HG02840 (cell line): ENCODE results near the gene GATAD2B.
"Not testable (repeated sequence)": the region's sequence is repeated elsewhere in the genome, so short reads cannot be mapped to it uniquely, and the experiment has no call there.

ENCODE experiments used
- ATAC-seq: cut with Tn5 transposase; IDR thresholded peaks from one replicate; pipeline ENCODE4 v1.9.1; 2021; ENCODE audit warnings: mild to moderate bottlenecking, moderate library complexity, moderate number of reproducible peaks; ENCODE audit not compliant: unreplicated experiment, low FRiP score

Gene GATAD2B

GRCh38 chr1:153783233-153784190 is 139.3 kb downstream of the GATAD2B start:
- ATAC-seq, result peak; percentile 88

DNA sequence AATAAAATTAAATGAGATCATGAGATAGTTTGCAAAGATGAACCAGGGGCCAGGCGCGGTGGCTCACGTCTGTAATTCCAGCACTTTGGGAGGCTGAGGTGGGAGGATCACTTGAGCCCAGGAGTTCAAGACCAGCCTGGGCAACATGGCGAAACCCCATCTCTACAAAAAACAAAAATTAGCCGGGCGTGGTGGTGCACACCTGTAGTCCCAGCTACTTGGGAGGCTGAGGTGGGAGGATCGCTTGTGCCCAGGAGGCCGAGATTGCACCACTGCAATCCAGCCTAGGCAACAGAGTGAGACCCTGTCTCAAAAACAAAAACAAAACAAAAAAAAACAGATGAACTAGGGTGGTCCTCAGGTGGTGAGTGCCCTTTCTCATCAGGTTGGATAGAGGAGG is 140.1 kb downstream of the GATAD2B start:
- ATAC-seq, result not testable (repeated sequence)

DNA sequence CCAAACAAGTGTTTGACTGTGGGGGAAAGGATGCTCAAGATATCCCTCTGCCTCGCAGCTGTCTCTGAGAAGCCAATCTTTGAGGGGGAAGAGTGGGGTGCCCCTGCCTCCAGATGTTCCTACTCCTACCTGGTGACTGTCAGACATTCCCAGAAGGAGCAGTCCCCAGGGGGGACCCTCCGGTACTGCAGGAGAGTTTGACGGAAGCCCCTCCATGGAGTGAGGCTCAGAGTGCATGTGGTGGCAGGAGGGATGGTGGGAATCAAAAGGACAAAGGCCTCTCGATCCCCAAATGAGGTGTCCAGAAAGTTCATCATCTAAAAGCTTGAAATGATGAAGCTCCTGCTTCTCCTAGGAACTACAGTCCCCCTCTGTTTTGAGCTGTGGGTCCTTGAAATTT is 142.2 kb downstream of the GATAD2B start:
- no peak for ATAC-seq

GRCh38 chr1:153779781-153780541 is 142.8 kb downstream of the GATAD2B start:
- no peak for ATAC-seq

- ATAC-seq, result no peak
Observed at GRCh38 chr1:153778824-153779519, 143.8 kb downstream of the GATAD2B start.

GRCh38 chr1:153778051-153778823 is 144.5 kb downstream of the GATAD2B start:
- no peak for ATAC-seq

GRCh38 chr1:153777648-153778047 is 145.1 kb downstream of the GATAD2B start:
- no peak for ATAC-seq

GRCh38 chr1:153776845-153777370 is 145.9 kb downstream of the GATAD2B start:
- ATAC-seq, result no peak

DNA sequence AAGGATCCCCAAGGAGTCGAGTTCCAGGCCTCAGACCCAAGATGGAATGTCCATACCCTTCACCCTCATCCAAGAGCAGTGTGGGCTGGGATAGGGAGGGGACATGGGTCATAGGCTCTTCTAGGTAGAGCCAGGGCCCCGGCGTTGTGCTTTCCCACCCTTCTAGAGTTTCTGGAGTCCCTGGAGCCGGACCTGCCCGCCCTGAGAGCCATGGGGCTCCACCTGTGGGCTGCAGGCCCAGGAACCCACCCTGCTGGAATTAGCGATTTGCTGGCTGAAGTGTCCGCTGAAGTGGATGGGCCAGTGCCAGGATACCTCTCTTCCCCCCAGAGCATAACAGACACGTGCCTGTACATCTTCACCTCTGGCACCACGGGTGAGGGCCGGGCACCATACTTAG is 146.4 kb downstream of the GATAD2B start:
- ATAC-seq, result no peak

GRCh38 chr1:153775458-153776327 is 147.1 kb downstream of the GATAD2B start:
- ATAC-seq, result no peak

DNA sequence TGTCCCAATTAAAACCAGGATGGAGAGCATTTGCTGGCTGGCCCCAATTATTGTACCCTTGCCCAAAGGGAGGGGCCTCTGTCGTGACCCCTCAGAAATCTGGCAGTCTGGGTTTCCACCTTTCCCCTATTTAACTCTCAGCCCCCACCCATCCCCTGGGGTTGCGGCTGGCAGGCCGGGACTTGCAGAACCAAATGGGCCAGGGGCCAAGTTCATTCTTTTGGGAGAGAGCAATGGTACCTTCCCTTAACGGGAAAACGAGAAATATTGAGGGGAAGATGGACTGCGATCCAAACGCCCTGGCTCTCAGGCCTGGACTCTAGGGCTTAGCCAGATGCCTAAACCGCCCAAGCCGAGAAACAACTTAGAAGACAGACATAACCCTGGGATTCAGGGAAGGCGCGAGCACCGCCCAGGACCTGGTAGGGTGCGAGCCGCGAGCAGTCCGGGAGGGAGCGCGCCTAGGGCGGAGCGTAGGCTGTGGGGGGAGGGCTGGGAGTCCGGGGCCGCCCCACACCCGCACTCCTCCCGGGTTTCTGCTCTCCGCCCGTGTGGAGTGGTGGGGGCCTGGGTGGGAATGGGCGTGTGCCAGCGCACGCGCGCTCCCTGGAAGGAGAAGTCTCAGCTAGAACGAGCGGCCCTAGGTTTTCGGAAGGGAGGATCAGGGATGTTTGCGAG is 147.9 kb downstream of the GATAD2B start, which contains the start of gene SLC27A3:
SLC27A3 (plus strand) TSS at position 628 of the 678 bp plus-strand sequence. CDS start 91 bp downstream, outside the sequence.
- no peak for ATAC-seq

DNA sequence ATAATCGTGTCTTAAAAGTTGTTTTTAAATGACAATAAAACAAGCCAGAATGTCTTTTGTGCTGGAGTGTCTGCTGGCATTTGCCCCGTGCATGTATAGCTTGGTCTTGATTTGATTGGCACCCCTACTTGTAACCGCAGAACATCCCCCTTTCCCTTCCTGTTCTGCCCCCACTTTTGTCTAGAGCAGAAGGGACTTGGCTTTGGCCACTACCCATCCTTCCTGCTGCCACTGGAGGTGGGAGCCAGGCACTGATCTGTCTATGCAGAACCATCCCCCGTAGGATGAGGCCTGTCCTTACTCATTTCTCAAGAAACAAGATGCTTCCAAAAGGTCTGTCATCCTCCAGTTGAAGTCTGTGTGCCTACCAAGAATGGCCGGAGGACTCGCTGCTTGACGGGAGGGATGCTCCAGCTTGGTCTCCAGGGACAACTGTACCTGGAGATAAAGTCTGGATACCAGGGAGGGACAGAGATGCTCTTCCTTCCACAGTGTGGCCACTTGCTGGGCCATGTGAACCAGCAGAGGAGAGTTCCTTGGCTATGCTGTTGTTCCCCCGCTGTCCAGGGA is 148.7 kb downstream of the GATAD2B start:
- no peak for ATAC-seq

- ATAC-seq, result no peak
Observed at GRCh38 chr1:153773096-153773921, 149.5 kb downstream of the GATAD2B start.

DNA sequence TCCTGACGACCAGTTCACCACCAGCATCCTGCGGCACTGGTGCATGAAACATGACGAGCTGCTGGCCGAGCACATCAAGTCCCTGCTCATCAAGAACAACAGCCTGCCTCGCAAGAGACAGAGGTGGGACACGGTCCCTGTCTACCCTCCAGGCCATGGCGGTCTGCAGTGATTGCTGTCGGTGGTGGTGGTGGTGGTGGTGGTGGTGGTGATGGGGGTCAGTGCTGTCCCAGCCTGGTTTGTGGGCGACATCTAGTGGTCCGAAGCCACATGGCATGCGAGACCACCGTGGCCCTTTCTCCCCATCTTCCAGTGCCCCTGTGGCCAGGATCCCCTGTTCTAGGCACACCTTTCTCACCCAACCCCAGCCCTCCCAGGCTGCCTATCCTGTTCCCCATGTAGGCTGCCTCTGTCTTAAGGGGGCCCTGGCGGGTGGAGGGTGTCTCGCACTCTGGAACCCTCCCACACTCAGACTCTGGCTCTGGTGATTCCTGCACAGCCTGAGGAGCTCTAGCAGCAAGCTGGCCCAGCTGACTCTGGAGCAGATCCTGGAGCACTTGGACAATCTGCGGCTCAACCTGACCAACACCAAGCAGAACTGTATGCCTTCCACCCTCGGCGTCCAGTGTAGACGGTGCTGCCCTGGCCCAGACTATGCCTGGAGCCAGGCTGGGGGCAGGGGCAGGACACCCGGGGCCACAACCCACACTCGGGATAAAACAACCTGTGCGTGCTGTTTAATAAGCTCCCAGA is 150.8 kb downstream of the GATAD2B start:
- ATAC-seq, result no peak

DNA sequence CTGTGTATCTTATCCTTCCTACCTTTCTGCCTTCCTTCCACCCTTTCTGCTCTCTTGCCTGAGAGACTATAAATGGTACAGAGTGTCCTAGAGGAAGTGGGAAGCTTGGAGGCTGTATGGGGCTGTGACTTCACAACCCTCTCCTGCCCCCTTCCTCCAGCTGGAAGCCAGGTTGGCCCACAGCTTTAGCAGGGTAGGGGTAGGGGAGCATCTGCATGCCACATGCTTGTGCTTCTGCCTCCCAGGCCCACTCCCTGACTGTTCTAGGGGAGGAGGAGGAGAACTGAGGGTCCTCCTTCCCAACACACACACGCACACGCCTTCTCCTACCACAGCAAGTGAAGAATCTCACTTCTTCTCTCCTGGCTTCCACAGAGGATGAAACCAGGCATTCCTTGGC is 151.5 kb downstream of the GATAD2B start:
- ATAC-seq, result no peak

GRCh38 chr1:153770797-153771196 is 152.0 kb downstream of the GATAD2B start:
- ATAC-seq, result no peak
